Omental fat pad (tissue), 4 donors: ENCODE data around the gene CENPK. TPM values are rescaled to one million over a fixed set of nuclear protein-coding genes. Genes with fewer than 3 reads are reported as not detected.
A peak's percentile ranks its signal among the peaks of the same experiment; 100 is the strongest.

Experiments used
- ATAC-seq: fragments of 150-250 bp; one replicate; pipeline ENCODE4 v1.9.1; 2016; ENCODE audit warnings: mild to moderate bottlenecking, moderate library complexity; ENCODE audit not compliant: low FRiP score
- DNase-seq: peaks from one replicate; pipeline ENCODE4 v3.0.0-alpha.2; 2019; ENCODE audit warnings: low spot score
- CTCF ChIP-seq, 3 donors: fragments of 450-650 bp; IDR thresholded peaks; one replicate each; pipeline ENCODE4 v1.5.1; 2016 to 2017; ENCODE audit warnings: antibody characterized with exemption in 3 of 3, mild to moderate bottlenecking in 3 of 3, moderate library complexity in 2 of 3
- total RNA-seq, 4 donors: library from RNA; depleted of rRNA; stranded (reverse); fragments of >200 nt; gene quantifications; one replicate each; pipeline ENCODE4 v1.1.0, GENCODE V29; 2016

Gene CENPK
- total RNA-seq, 4 donors from 2014 or later = 1.0 to 1.9 (median 1.3) TPM

- no peak for TF ChIP-seq CTCF (IDR thresholded peaks at IDR 0.05)
These were observed 3.5 kb upstream of the CENPK start for GRCh38 chr5:65566505-65566904.

GRCh38 chr5:65563777-65564176 lies 809 bp upstream of the CENPK start:
- DNase-seq = no peak
- ATAC-seq = peak; percentile 17
- no peak for TF ChIP-seq CTCF (IDR thresholded peaks at IDR 0.05)

More at GRCh38 chr5:65566505-65566904, 3.5 kb upstream of the CENPK start:
- DNase-seq = no peak
- no peak for ATAC-seq

- DNase-seq = no peak
- TF ChIP-seq CTCF (IDR thresholded peaks at IDR 0.05) = no peak
- no peak for ATAC-seq
These were observed 6.2 kb downstream of the CENPK start for GRCh38 chr5:65556718-65557117.

GRCh38 chr5:65556181-65556580 lies 6.8 kb downstream of the CENPK start:
- no peak for DNase-seq
- no peak for ATAC-seq
- TF ChIP-seq CTCF (IDR thresholded peaks at IDR 0.05) = no peak

GRCh38 chr5:65555287-65555686 lies 7.7 kb downstream of the CENPK start:
- ATAC-seq (no peak), DNase-seq (no peak)
- no peak for TF ChIP-seq CTCF (IDR thresholded peaks at IDR 0.05)

GRCh38 chr5:65553941-65554340 lies 9.0 kb downstream of the CENPK start:
- DNase-seq (no peak), ATAC-seq (no peak)
- TF ChIP-seq CTCF (IDR thresholded peaks at IDR 0.05) = no peak

- TF ChIP-seq CTCF (IDR thresholded peaks at IDR 0.05) = no peak
- no peak for ATAC-seq
- no peak for DNase-seq
These were observed 14.7 kb downstream of the CENPK start for GRCh38 chr5:65548281-65548680.
